Gastroesophageal sphincter (tissue), 4 donors: ENCODE data around the gene ADH4. TPM values are rescaled to one million over a fixed set of nuclear protein-coding genes. Genes with fewer than 3 reads are reported as not detected.

ENCODE experiments used
- ATAC-seq: fragments of 150-250 bp; one replicate; pipeline ENCODE4 v1.9.1; 2016; ENCODE audit warnings: mild to moderate bottlenecking, moderate library complexity
- H3K27ac ChIP-seq, 4 donors: fragments of 200-600 bp; sonication (generic) in 3 of 4; 1 replicate in 3 of 4; 2 replicates in 1 of 4; pipeline ENCODE4 v1.5.1; 2016 to 2019
- H3K27me3 ChIP-seq: fragments of 200-600 bp; sonication (generic); one replicate; pipeline ENCODE4 v1.5.1; 2019
- H3K36me3 ChIP-seq, 2 donors: fragments of 200-600 bp; sonication (generic); one replicate each; pipeline ENCODE4 v1.5.1; 2019; ENCODE audit warnings: control low read depth in 1 of 2
- H3K4me1 ChIP-seq, 3 donors: fragments of 200-600 bp; sonication (generic); 1 replicate in 2 of 3; 2 replicates in 1 of 3; pipeline ENCODE4 v1.5.1; 2016 to 2019; ENCODE audit warnings: control low read depth in 2 of 3
- H3K4me3 ChIP-seq, 2 donors: fragments of 200-600 bp; sonication (generic); one replicate each; pipeline ENCODE4 v1.5.1; 2019; ENCODE audit warnings: mild to moderate bottlenecking in 1 of 2, moderate library complexity in 1 of 2
- H3K9me3 ChIP-seq, 3 donors: fragments of 200-600 bp; sonication (generic); one replicate each; pipeline ENCODE4 v1.5.1; 2017 to 2019; ENCODE audit warnings: control low read depth in 2 of 3
- EP300 ChIP-seq: sonication (generic); formaldehyde crosslinking; IDR thresholded peaks from one replicate; pipeline ENCODE4 v1.6.1; 2017; ENCODE audit warnings: antibody characterized with exemption, mild to moderate bottlenecking
- POLR2A ChIP-seq, 2 donors: fragments of 450-650 bp; IDR thresholded peaks; one replicate each; pipeline ENCODE4 v1.6.1; 2017; ENCODE audit warnings: antibody characterized with exemption in 2 of 2, mild to moderate bottlenecking in 2 of 2, moderate library complexity in 1 of 2
- POLR2AphosphoS5 ChIP-seq: sonication (generic); formaldehyde crosslinking; IDR thresholded peaks from one replicate; pipeline ENCODE4 v1.6.1; 2017; ENCODE audit warnings: antibody characterized with exemption
- WGBS, 2 donors: methylation state at CpG; one replicate each; pipeline ENCODE4 v1.1.5; 2018; ENCODE audit warnings: low coverage in 1 of 2; 5-methylcytosine and 5-hydroxymethylcytosine counted together
- total RNA-seq, 4 donors: library from RNA; depleted of rRNA; stranded (reverse); fragments of >200 nt; gene quantifications; one replicate each; pipeline ENCODE4 v1.1.0, GENCODE V29; 2016
- TF ChIP-seq, protein P1 (sequence below), 4 experiments: fragments of 200-600 bp in 2 of 4; fragments of 450-650 bp in 2 of 4; sonication (generic) in 1 of 4; IDR thresholded peaks; one replicate each; pipeline ENCODE4 v1.5.1; 2017 to 2019; ENCODE audit warnings: antibody characterized with exemption in 4 of 4, mild to moderate bottlenecking in 2 of 4, moderate library complexity in 2 of 4

The ADH4 gene
- total RNA-seq, 4 donors from 2014 or later: 1.1 to 10.9 (median 4.1) TPM

DNA sequence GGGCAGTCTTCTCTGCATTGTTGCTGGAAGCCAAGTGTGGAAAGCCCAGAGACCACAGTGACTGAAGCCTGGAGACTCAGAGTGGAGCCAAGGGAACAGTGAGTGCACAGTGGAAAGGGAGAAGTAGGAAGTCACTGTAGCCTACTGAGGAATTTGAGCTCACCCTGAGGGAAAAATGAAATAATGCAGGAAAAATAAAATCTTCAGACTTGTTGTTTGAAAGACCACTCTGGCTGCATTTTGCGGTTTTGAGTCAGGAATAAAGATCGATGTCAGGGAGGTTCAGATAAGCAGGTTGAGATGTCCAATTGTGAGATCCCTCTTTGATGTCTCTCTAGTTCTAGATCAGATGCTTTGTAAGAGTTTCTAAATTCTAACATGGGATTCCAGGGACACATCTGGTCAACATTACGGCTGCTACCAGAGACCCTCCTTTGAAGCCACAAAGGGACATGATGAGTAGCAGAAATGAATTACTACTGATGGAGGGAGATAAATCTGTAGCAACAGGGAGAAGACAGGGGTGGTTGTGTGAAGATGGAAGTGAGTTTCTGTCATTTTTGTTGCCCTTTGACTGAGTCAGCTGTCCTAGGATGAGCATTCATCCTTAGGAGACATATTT lies 8.4 kb downstream of the ADH4 start:
- WGBS, 2 donors: 67% methylated on average over 3 of the region's 3 CpGs
- TF ChIP-seq POLR2AphosphoS5: no peak
- TF ChIP-seq POLR2A (IDR thresholded peaks at IDR 0.05): no peak
- TF ChIP-seq, protein P1, sequence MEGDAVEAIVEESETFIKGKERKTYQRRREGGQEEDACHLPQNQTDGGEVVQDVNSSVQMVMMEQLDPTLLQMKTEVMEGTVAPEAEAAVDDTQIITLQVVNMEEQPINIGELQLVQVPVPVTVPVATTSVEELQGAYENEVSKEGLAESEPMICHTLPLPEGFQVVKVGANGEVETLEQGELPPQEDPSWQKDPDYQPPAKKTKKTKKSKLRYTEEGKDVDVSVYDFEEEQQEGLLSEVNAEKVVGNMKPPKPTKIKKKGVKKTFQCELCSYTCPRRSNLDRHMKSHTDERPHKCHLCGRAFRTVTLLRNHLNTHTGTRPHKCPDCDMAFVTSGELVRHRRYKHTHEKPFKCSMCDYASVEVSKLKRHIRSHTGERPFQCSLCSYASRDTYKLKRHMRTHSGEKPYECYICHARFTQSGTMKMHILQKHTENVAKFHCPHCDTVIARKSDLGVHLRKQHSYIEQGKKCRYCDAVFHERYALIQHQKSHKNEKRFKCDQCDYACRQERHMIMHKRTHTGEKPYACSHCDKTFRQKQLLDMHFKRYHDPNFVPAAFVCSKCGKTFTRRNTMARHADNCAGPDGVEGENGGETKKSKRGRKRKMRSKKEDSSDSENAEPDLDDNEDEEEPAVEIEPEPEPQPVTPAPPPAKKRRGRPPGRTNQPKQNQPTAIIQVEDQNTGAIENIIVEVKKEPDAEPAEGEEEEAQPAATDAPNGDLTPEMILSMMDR (IDR thresholded peaks at IDR 0.05): no peak
- no peak for TF ChIP-seq EP300
- no peak overlapping the region for H3K4me3 ChIP-seq
- no peak for ATAC-seq
- no peaks in the 10 kb centered on the region for H3K27me3 ChIP-seq
- H3K9me3 ChIP-seq: no peaks in the 10 kb centered on the region
- H3K4me1 ChIP-seq: no peaks in the 10 kb centered on the region
- H3K27ac ChIP-seq: no peak overlapping the region
- peaks cover 0 to 13% of the 10 kb centered on the region in 2 donors for H3K36me3 ChIP-seq

DNA sequence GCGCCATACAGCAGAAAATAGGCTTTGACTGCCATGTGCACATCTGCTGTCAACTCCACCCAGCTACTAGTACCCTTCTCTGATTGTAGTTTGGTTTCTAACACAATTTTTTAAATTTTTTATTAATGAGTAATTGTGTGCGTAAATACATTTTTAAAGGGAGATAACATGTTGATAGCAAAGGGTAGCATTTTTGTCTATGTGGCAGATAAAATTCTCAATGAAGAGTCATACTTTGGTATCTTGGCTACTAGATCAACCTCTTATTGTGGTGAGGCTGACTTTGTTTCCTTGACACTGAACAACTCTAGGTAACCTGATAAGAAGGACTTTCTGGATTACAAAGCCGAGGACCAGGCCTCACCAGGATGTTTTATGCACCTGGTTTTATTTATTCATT lies 9.5 kb downstream of the ADH4 start:
- no peak overlapping the region for H3K27ac ChIP-seq
- no peak for ATAC-seq
- H3K36me3 ChIP-seq: peaks cover 0 to 13% of the 10 kb centered on the region in 2 donors
- no peaks in the 10 kb centered on the region for H3K27me3 ChIP-seq
- H3K4me3 ChIP-seq: no peak overlapping the region
- TF ChIP-seq, protein P1 (IDR thresholded peaks at IDR 0.05): no peak
- TF ChIP-seq POLR2AphosphoS5 (no peak), POLR2A (IDR thresholded peaks at IDR 0.05) (no peak), EP300 (no peak)
- no peaks in the 10 kb centered on the region for H3K4me1 ChIP-seq
- no peaks in the 10 kb centered on the region for H3K9me3 ChIP-seq
- WGBS, 2 donors: 95 to 100% methylated on average over 1 to 3 of the region's 3 CpGs

DNA sequence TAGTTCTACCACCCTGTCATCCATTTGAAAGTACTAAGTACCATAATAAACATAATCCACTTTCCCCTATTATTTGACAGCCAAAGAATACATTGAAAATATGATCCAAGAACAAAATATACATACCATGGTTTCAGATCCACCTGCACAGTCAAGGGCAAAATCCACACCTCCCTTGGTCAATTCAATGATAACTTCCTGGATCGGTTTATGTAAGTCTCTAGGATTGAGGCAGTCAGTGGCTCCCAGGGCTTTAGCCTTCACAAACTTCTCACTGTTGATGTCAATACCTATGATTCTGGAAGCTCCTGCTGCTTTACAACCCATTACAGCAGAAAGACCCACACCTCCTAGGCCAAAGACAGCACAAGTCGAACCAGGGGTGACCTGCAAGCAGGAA lies 12.7 kb downstream of the ADH4 start:
- WGBS, 2 donors: 44 to 54% methylated on average over 2 of the region's 2 CpGs
- no peaks in the 10 kb centered on the region for H3K27me3 ChIP-seq
- no peaks in the 10 kb centered on the region for H3K4me1 ChIP-seq
- H3K9me3 ChIP-seq: no peaks in the 10 kb centered on the region
- H3K27ac ChIP-seq: no peak overlapping the region
- ATAC-seq: no peak
- H3K36me3 ChIP-seq: peaks cover 0 to 13% of the 10 kb centered on the region in 2 donors
- no peak overlapping the region for H3K4me3 ChIP-seq
- TF ChIP-seq POLR2AphosphoS5: no peak
- TF ChIP-seq POLR2A (IDR thresholded peaks at IDR 0.05): no peak
- TF ChIP-seq, protein P1 (IDR thresholded peaks at IDR 0.05): no peak
- no peak for TF ChIP-seq EP300

DNA sequence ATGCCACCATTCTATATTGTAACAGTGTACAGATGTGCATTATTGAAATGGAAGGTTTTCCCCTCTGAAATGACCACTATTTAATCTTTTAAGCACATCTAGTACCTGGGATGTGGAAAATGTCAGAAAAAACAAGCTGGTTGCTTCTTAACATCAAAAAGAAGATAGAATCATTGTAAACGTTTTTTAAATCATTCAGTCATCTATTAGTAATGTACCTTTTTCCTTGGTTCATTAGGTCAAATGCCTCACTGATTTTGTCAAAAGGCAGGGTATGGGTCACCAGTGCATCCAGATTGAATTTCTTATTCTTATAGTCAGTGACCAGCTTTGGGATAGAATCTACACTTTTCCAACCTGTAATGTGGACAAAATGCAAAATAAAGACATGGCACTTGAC lies 17.7 kb downstream of the ADH4 start:
- WGBS, 2 donors: 54 to 80% methylated on average over 1 of the region's 1 CpG
- no peak for ATAC-seq
- H3K4me3 ChIP-seq: no peak overlapping the region
- TF ChIP-seq POLR2AphosphoS5 (no peak), POLR2A (IDR thresholded peaks at IDR 0.05) (no peak), EP300 (no peak)
- TF ChIP-seq, protein P1 (IDR thresholded peaks at IDR 0.05): no peak
- no peaks in the 10 kb centered on the region for H3K9me3 ChIP-seq
- H3K27ac ChIP-seq: no peak overlapping the region
- no peaks in the 10 kb centered on the region for H3K36me3 ChIP-seq
- H3K27me3 ChIP-seq: no peaks in the 10 kb centered on the region
- H3K4me1 ChIP-seq: no peaks in the 10 kb centered on the region

DNA sequence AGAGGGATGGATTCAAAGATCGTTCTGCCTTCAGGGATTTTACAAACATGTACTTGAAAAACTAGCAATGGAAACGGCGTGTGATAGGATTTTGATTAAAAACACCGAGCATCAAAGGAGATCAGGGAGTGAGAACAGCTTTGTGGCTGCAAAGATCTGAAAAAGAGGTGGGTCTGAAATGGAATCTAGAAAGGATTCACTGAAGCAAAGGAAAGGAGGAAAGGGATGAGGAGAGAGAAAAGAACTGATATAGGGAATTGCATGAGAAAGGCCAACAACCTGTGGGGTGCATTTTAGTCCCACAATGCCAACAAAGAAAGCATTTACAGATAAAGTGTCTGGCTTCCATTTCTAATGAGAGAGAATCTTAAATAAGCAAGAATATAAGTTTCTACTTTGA lies 23.1 kb downstream of the ADH4 start:
- no peak for ATAC-seq
- WGBS, 2 donors: 74 to 92% methylated on average over 4 of the region's 4 CpGs
- Histone ChIP-seq H3K27me3 (no peaks in the 10 kb centered on the region), H3K4me3 (no peak overlapping the region), H3K4me1 (peaks cover 0 to 9% (median 0%) of the 10 kb centered on the region in 3 donors), H3K27ac (no peak overlapping the region), H3K9me3 (no peaks in the 10 kb centered on the region), H3K36me3 (no peaks in the 10 kb centered on the region)
- TF ChIP-seq POLR2AphosphoS5: no peak
- TF ChIP-seq, protein P1 (IDR thresholded peaks at IDR 0.05): no peak
- no peak for TF ChIP-seq POLR2A (IDR thresholded peaks at IDR 0.05)
- TF ChIP-seq EP300: no peak
